H9 (cell line): ENCODE measurements around the gene ARHGAP30. TPM values are rescaled to one million over a fixed set of nuclear protein-coding genes. Genes with fewer than 3 reads are reported as not detected.

Experiments
- DNase-seq: peaks from one replicate; pipeline ENCODE4 v3.0.0-alpha.2; 2017
- H2AFZ ChIP-seq: one replicate; pipeline ENCODE4 v1.6.1; 2013; ENCODE audit warnings: mild to moderate bottlenecking, low read length, control low read depth, moderate library complexity
- H2AK5ac ChIP-seq: 2 replicates; pipeline ENCODE4 v1.6.1; 2013; ENCODE audit warnings: low read length, control low read depth, mixed read lengths; ENCODE audit not compliant: insufficient read length
- H2BK120ac ChIP-seq: one replicate; pipeline ENCODE4 v1.6.1; 2013; ENCODE audit warnings: low read depth, mild to moderate bottlenecking, low read length, control low read depth, inconsistent platforms; ENCODE audit not compliant: poor library complexity, severe bottlenecking
- H2BK12ac ChIP-seq: 2 replicates; pipeline ENCODE4 v1.6.1; 2013; ENCODE audit warnings: low read length, control low read depth, mixed read lengths, low read depth; ENCODE audit not compliant: insufficient read length
- H2BK15ac ChIP-seq: 2 replicates; pipeline ENCODE4 v1.6.1; 2013; ENCODE audit warnings: low read depth, low read length, control low read depth
- H2BK20ac ChIP-seq: one replicate; pipeline ENCODE4 v1.6.1; 2013; ENCODE audit warnings: low read depth, mild to moderate bottlenecking, low read length, control low read depth, inconsistent platforms; ENCODE audit not compliant: poor library complexity, severe bottlenecking
- H2BK5ac ChIP-seq: 2 replicates; pipeline ENCODE4 v1.6.1; 2013; ENCODE audit warnings: low read length, control low read depth, mixed read lengths; ENCODE audit not compliant: insufficient read length
- H3K14ac ChIP-seq: 2 replicates; pipeline ENCODE4 v1.6.1; 2013; ENCODE audit warnings: low read length, control low read depth; ENCODE audit not compliant: insufficient read depth
- H3K18ac ChIP-seq: 2 replicates; pipeline ENCODE4 v1.6.1; 2013; ENCODE audit warnings: low read depth, mild to moderate bottlenecking, mixed read lengths, low read length, control low read depth; ENCODE audit not compliant: insufficient read length
- H3K23ac ChIP-seq: 2 replicates; pipeline ENCODE4 v1.6.1; 2013; ENCODE audit warnings: low read length, control low read depth, mixed read lengths, low read depth; ENCODE audit not compliant: insufficient read length
- H3K23me2 ChIP-seq: 2 replicates; pipeline ENCODE4 v1.6.1; 2013; ENCODE audit warnings: low read depth, mild to moderate bottlenecking, mixed read lengths, low read length, control low read depth; ENCODE audit not compliant: insufficient read length, poor library complexity, severe bottlenecking
- H3K27ac ChIP-seq: 2 replicates; pipeline ENCODE4 v1.5.1; 2013; ENCODE audit warnings: low read length, control low read depth, mixed read lengths, low read depth; ENCODE audit not compliant: insufficient read length
- H3K27me3 ChIP-seq: 2 replicates; pipeline ENCODE4 v1.6.1; 2013; ENCODE audit warnings: low read length, control low read depth, inconsistent platforms; ENCODE audit not compliant: insufficient read depth
- H3K4ac ChIP-seq: 2 replicates; pipeline ENCODE4 v1.6.1; 2013; ENCODE audit warnings: low read depth, mild to moderate bottlenecking, control low read depth, inconsistent platforms, low read length, moderate library complexity
- H3K4me1 ChIP-seq: 2 replicates; pipeline ENCODE4 v1.6.1; 2013; ENCODE audit warnings: low read length, control low read depth, inconsistent platforms; ENCODE audit not compliant: insufficient read depth
- H3K4me2 ChIP-seq: 2 replicates; pipeline ENCODE4 v1.6.1; 2013; ENCODE audit warnings: low read length, control low read depth, mixed read lengths; ENCODE audit not compliant: insufficient read length, insufficient read depth
- H3K56ac ChIP-seq: 2 replicates; pipeline ENCODE4 v1.6.1; 2013; ENCODE audit warnings: low read depth, mild to moderate bottlenecking, mixed read lengths, low read length, control low read depth; ENCODE audit not compliant: insufficient read length
- H3K79me1 ChIP-seq: 2 replicates; pipeline ENCODE4 v1.6.1; 2013; ENCODE audit warnings: low read depth, mild to moderate bottlenecking, moderate library complexity, low read length, control low read depth, inconsistent platforms; ENCODE audit not compliant: insufficient read depth, poor library complexity, severe bottlenecking
- H3K79me2 ChIP-seq: 2 replicates; pipeline ENCODE4 v1.6.1; 2013; ENCODE audit warnings: low read length, control low read depth, inconsistent platforms; ENCODE audit not compliant: insufficient read depth
- H3K9ac ChIP-seq: 2 replicates; pipeline ENCODE4 v1.6.1; 2013; ENCODE audit warnings: low read length, control low read depth, mixed read lengths; ENCODE audit not compliant: insufficient read length; ENCODE audit errors: extremely low read depth
- H3K9me3 ChIP-seq: one replicate; pipeline ENCODE4 v1.6.1; 2013; ENCODE audit warnings: low read depth, low read length, inconsistent platforms; ENCODE audit not compliant: control insufficient read depth
- H3T11ph ChIP-seq: one replicate; pipeline ENCODE4 v1.6.1; 2013; ENCODE audit warnings: mild to moderate bottlenecking, low read length, control low read depth, inconsistent platforms
- H4K20me1 ChIP-seq: one replicate; pipeline ENCODE4 v1.6.1; 2013; ENCODE audit not compliant: control insufficient read depth, insufficient read length, insufficient read depth
- H4K5ac ChIP-seq: 2 replicates; pipeline ENCODE4 v1.6.1; 2013; ENCODE audit warnings: low read depth, mild to moderate bottlenecking, mixed read lengths, low read length, control low read depth; ENCODE audit not compliant: insufficient read length
- H4K8ac ChIP-seq: replicated peaks from 2 replicates; pipeline ENCODE4 v1.6.1; 2013; ENCODE audit warnings: low read length, control low read depth, mixed read lengths, low read depth; ENCODE audit not compliant: insufficient read length
- H4K91ac ChIP-seq: 2 replicates; pipeline ENCODE4 v1.6.1; 2013; ENCODE audit warnings: low read depth, mild to moderate bottlenecking, moderate library complexity, mixed read lengths, low read length, control low read depth; ENCODE audit not compliant: insufficient read length
- H3K27ac Mint-ChIP-seq, 3 experiments: 2 replicates in 2 of 3; 3 replicates in 1 of 3; pipeline ENCODE4 v1.8.0; 2020 to 2021; ENCODE audit warnings: mixed read lengths in 3 of 3, mild to moderate bottlenecking in 1 of 3, moderate library complexity in 1 of 3
- H3K27me3 Mint-ChIP-seq: 2 replicates; pipeline ENCODE4 v1.8.0; 2021; ENCODE audit warnings: low read depth, mild to moderate bottlenecking, moderate library complexity, mixed read lengths
- H3K36me3 Mint-ChIP-seq, 3 experiments: 2 replicates in 2 of 3; 3 replicates in 1 of 3; pipeline ENCODE4 v1.8.0; 2020 to 2021; ENCODE audit warnings: low read depth in 3 of 3, mixed read lengths in 3 of 3; ENCODE audit not compliant: insufficient read depth in 1 of 3
- H3K4me1 Mint-ChIP-seq, 2 experiments: 2 replicates each; pipeline ENCODE4 v1.8.0; 2020; ENCODE audit warnings: mixed read lengths in 2 of 2
- H3K4me3 Mint-ChIP-seq, 2 experiments: 2 replicates in 1 of 2; 3 replicates in 1 of 2; pipeline ENCODE4 v1.8.0; 2020 to 2021; ENCODE audit warnings: mild to moderate bottlenecking in 2 of 2, mixed read lengths in 2 of 2, moderate library complexity in 1 of 2
- H3K9me3 Mint-ChIP-seq, 2 experiments: 2 replicates in 1 of 2; 3 replicates in 1 of 2; pipeline ENCODE4 v1.8.0; 2020; ENCODE audit warnings: mild to moderate bottlenecking in 2 of 2, mixed read lengths in 2 of 2, moderate library complexity in 1 of 2
- WGBS: extraction: QIAGEN DNeasy Blood & Tissue Kit; methylation state at CpG from one replicate; pipeline ENCODE4 v1.1.7; 2013; ENCODE audit warnings: missing lambda C conversion rate, low lambda C conversion rate, mixed read lengths; ENCODE audit not compliant: insufficient read length; ENCODE audit errors: extremely low coverage; 5-methylcytosine and 5-hydroxymethylcytosine counted together
- total RNA-seq: library from RNA; stranded (reverse); gene quantifications from 2 replicates; pipeline ENCODE4 v1.2.1, GENCODE V29; 2021
- TF ChIP-seq, protein P1 (sequence below): fragments of 200-600 bp; sonication (generic); conservative IDR thresholded peaks from 3 replicates; pipeline ENCODE4 v1.8.0; 2021; ENCODE audit warnings: antibody characterized with exemption, mild to moderate bottlenecking

The ARHGAP30 gene
- total RNA-seq, 1 experiment from 2014 or later = 0.13 TPM

- Histone ChIP-seq H3T11ph (no peak overlapping the region), H4K20me1 (no peaks in the 10 kb centered on the region), H2AK5ac (no peak overlapping the region), H2BK15ac (no peak overlapping the region), H3K79me2 (no peaks in the 10 kb centered on the region), H3K4ac (no peak overlapping the region), H4K8ac (no peak overlapping the region), H2AFZ (no peak overlapping the region), H2BK5ac (no peak overlapping the region), H4K5ac (no peak overlapping the region), H3K79me1 (no peaks in the 10 kb centered on the region), H3K23ac (no peak overlapping the region), H3K14ac (no peak overlapping the region), H3K27me3 (no peaks in the 10 kb centered on the region; the same call in 1 of the 2 replicates), H3K9ac (no peak overlapping the region), H2BK120ac (no peak overlapping the region), H3K23me2 (peaks cover 10% of the 10 kb centered on the region), H3K18ac (no peak overlapping the region), H3K56ac (no peak overlapping the region), H2BK12ac (no peak overlapping the region), H3K4me2 (no peak overlapping the region), H3K9me3 (no peaks in the 10 kb centered on the region), H2BK20ac (no peak overlapping the region), H3K27ac (no peak overlapping the region), H3K4me1 (no peaks in the 10 kb centered on the region), H4K91ac (no peak overlapping the region)
- no peak overlapping the region; a peak in 1 of 7 replicates for H3K27ac Mint-ChIP-seq
- H3K4me3 Mint-ChIP-seq = no peak overlapping the region
- H3K4me1 Mint-ChIP-seq = peaks cover 8 to 9% of the 10 kb centered on the region in 2 experiments
- no peaks in the 10 kb centered on the region; a peak in 1 of 5 replicates for H3K9me3 Mint-ChIP-seq
- H3K27me3 Mint-ChIP-seq = peaks cover 11% of the 10 kb centered on the region
- DNase-seq = no peak
- H3K36me3 Mint-ChIP-seq = peaks cover 3 to 17% (median 17%) of the 10 kb centered on the region in 3 experiments; a peak in 5 of 7 replicates
- TF ChIP-seq, protein P1, sequence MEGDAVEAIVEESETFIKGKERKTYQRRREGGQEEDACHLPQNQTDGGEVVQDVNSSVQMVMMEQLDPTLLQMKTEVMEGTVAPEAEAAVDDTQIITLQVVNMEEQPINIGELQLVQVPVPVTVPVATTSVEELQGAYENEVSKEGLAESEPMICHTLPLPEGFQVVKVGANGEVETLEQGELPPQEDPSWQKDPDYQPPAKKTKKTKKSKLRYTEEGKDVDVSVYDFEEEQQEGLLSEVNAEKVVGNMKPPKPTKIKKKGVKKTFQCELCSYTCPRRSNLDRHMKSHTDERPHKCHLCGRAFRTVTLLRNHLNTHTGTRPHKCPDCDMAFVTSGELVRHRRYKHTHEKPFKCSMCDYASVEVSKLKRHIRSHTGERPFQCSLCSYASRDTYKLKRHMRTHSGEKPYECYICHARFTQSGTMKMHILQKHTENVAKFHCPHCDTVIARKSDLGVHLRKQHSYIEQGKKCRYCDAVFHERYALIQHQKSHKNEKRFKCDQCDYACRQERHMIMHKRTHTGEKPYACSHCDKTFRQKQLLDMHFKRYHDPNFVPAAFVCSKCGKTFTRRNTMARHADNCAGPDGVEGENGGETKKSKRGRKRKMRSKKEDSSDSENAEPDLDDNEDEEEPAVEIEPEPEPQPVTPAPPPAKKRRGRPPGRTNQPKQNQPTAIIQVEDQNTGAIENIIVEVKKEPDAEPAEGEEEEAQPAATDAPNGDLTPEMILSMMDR = no peak
- WGBS = no CpG with 5 or more reads among the region's 1 CpG
These were observed 26.8 kb upstream of the ARHGAP30 start for GRCh38 chr1:161096530-161096929.
